ENCODE measurements around the gene TMPRSS11B.
"Not testable (repeated sequence)": the region's sequence is repeated elsewhere in the genome, so short reads cannot be mapped to it uniquely, and the experiment has no call there.

TMPRSS11B gene

GRCh38 chr4:68245594-68245993, at the start of gene TMPRSS11B:
Gene TMPRSS11B (minus strand): TSS chr4:68245694. CDS start chr4:68245558, 136 bp downstream.
- DNase-seq (ENCODE audit: low spot score): no peak

GRCh38 chr4:68291256-68291655, 45.8 kb upstream of the TMPRSS11B start:
- no peak for DNase-seq (ENCODE audit: low spot score)

- DNase-seq (ENCODE audit: low spot score): no peak
Measured at GRCh38 chr4:68288393-68288740, 42.9 kb upstream of the TMPRSS11B start.

GRCh38 chr4:68287704-68288392, 42.4 kb upstream of the TMPRSS11B start:
- DNase-seq (ENCODE audit: low spot score): no peak

GRCh38 chr4:68283714-68284113, 38.2 kb upstream of the TMPRSS11B start:
- DNase-seq (ENCODE audit: low spot score): no peak

- DNase-seq (ENCODE audit: low spot score): no peak
Measured at GRCh38 chr4:68283095-68283494, 37.6 kb upstream of the TMPRSS11B start.

- DNase-seq (ENCODE audit: low spot score): not testable (repeated sequence)
Measured at GRCh38 chr4:68281796-68282740, 36.6 kb upstream of the TMPRSS11B start.

GRCh38 chr4:68278029-68278428, 32.5 kb upstream of the TMPRSS11B start:
- DNase-seq (ENCODE audit: low spot score): no peak

- DNase-seq (ENCODE audit: low spot score): no peak
Measured at GRCh38 chr4:68277627-68278026, 32.1 kb upstream of the TMPRSS11B start.

GRCh38 chr4:68272860-68273259, 27.4 kb upstream of the TMPRSS11B start:
- DNase-seq (ENCODE audit: low spot score): no peak

GRCh38 chr4:68272380-68272779, 26.9 kb upstream of the TMPRSS11B start:
- DNase-seq (ENCODE audit: low spot score): no peak

- DNase-seq (ENCODE audit: low spot score): peak; percentile 25
Measured at GRCh38 chr4:68271851-68272357, 26.4 kb upstream of the TMPRSS11B start.

- no peak for DNase-seq (ENCODE audit: low spot score)
Measured at GRCh38 chr4:68267433-68267944, 22.0 kb upstream of the TMPRSS11B start.

GRCh38 chr4:68264875-68265565, 19.5 kb upstream of the TMPRSS11B start:
- no peak for DNase-seq (ENCODE audit: low spot score)

GRCh38 chr4:68259191-68259590, 13.7 kb upstream of the TMPRSS11B start:
- DNase-seq (ENCODE audit: low spot score): no peak

GRCh38 chr4:68257719-68258118, 12.2 kb upstream of the TMPRSS11B start:
- DNase-seq (ENCODE audit: low spot score): no peak

GRCh38 chr4:68256284-68256683, 10.8 kb upstream of the TMPRSS11B start:
- no peak for DNase-seq (ENCODE audit: low spot score)

- no peak for DNase-seq (ENCODE audit: low spot score)
Measured at GRCh38 chr4:68250151-68250930, 4.8 kb upstream of the TMPRSS11B start.

- no peak for DNase-seq (ENCODE audit: low spot score)
Measured at GRCh38 chr4:68249434-68249833, 3.9 kb upstream of the TMPRSS11B start.

GRCh38 chr4:68240620-68241019, 4.9 kb downstream of the TMPRSS11B start:
- DNase-seq (ENCODE audit: low spot score): no peak

GRCh38 chr4:68228568-68228967, 16.9 kb downstream of the TMPRSS11B start:
- no peak for DNase-seq (ENCODE audit: low spot score)
